Subcutaneous adipose tissue (tissue), 4 donors: ENCODE data around the gene ZMYM2. TPM values are rescaled to one million over a fixed set of nuclear protein-coding genes. Genes with fewer than 3 reads are reported as not detected.

Experiments
- total RNA-seq, 4 donors: library from RNA; depleted of rRNA; stranded (reverse); fragments of >200 nt; gene quantifications; one replicate each; pipeline ENCODE4 v1.1.0, GENCODE V29; 2016
- TF ChIP-seq, protein P1 (sequence below): fragments of 450-650 bp; IDR thresholded peaks from one replicate; pipeline ENCODE4 v1.5.1; 2016; ENCODE audit warnings: low read depth, mild to moderate bottlenecking, control low read depth, antibody characterized with exemption, moderate library complexity

ZMYM2 gene
- total RNA-seq, 4 donors from 2014 or later, result 73.3 to 97.2 (median 86.5) TPM

DNA sequence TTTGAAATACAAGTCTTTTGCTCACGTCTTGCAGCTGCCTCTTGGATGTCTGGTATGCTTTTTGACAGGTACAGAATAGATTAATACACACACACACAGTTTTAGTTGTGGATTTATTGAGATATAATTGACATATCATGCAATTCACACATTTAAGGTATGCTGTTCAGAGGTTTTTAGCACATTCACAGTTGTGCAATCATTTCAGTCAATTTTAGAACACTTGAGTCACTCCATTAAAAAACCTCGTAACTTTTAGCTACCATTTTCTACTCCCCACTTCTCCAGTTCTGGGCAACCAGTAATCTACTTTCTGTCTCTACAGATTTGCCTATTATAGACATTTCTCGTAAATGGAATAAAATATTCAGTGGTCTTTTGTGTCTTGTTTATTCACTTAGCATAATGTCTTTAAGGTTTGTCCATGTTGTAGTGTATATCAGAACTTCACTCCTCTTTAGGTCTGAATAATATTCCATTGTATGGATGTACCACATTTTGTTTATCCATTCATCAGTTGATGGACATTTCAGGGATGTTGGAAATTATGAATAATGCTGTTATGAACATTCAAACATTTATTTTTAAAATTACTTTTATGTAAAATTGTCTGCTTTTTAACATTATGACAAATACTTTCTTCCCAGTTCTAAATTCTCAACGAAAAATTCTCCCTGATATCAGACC is 2.5 kb upstream of the ZMYM2 start:
- TF ChIP-seq, protein P1, sequence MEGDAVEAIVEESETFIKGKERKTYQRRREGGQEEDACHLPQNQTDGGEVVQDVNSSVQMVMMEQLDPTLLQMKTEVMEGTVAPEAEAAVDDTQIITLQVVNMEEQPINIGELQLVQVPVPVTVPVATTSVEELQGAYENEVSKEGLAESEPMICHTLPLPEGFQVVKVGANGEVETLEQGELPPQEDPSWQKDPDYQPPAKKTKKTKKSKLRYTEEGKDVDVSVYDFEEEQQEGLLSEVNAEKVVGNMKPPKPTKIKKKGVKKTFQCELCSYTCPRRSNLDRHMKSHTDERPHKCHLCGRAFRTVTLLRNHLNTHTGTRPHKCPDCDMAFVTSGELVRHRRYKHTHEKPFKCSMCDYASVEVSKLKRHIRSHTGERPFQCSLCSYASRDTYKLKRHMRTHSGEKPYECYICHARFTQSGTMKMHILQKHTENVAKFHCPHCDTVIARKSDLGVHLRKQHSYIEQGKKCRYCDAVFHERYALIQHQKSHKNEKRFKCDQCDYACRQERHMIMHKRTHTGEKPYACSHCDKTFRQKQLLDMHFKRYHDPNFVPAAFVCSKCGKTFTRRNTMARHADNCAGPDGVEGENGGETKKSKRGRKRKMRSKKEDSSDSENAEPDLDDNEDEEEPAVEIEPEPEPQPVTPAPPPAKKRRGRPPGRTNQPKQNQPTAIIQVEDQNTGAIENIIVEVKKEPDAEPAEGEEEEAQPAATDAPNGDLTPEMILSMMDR, result no peak

DNA sequence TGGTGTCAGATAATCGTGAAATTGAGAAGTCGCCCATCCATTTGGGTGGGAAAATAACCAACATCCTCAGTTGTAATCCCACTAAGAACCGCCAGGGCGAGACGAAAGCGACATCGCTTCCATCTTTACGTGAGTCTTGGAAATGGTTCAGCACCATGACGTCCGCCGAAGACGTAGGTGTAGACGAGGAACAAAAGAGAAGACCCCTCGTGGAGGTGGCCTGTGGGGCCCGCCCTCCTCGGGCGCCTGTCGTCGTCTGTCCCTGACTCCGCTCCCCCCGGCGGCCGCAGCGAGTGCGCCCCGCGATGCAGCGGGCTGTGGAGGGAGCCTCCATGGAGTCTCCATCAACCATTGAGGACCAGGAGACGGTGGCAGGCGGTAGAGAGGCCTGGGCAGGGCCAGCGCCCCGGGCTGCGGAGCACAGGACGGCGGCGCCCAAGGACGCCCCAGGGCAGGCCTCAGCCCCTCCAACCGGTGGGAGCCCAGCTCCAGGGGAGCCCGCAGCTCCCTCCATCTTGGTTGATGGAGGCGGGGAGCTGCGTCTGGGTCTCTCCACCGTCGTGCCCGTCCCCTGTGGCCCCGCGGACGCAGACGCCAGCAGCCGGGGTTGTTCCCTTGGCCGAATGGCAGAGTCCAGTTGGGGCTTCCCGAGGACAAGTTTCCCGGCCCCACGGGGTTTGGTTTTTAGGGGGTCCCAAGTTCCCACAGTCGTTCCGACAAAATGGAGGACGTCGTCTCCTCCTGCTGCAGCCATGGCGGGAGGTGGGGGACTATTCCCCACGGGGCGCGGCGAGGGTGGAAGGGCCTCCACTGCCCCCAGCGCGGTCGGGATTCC is 990 bp upstream of the ZMYM2 start:
- TF ChIP-seq, protein P1, result no peak

DNA sequence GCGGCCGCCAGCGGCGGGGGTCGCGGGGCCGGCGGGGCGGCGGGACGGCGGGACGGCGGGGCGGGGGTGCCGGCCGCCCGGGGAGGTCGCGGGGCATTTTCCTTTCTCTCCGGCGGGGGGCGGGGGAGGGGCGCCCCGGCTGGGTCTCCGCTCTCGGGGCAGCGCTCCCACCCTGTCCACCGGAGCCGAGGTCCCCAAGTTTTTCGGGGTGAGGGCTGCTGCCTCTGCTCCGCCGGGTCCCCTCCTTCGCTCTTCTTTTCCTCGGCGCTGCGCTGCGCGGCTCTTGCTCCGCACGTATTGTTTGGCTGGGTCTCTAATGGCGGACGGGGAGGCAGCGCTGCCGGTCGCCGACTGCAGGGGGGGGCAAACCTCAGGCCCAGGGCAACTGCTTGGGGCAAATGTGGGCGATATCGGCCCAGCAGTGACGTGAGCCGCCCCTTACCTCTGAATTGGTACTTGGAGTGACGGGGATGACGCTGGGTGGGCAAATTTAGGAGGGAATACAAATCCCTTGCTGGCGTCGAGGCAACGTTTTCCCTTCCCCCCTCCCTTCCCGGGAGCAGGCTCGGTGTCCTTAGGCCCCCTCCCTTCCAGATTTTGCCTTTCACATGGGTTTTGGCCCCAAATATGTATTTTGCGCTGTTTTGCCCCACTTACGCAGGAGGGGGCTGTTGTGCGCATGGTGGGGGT is 759 bp downstream of the ZMYM2 start:
- TF ChIP-seq, protein P1, result no peak

DNA sequence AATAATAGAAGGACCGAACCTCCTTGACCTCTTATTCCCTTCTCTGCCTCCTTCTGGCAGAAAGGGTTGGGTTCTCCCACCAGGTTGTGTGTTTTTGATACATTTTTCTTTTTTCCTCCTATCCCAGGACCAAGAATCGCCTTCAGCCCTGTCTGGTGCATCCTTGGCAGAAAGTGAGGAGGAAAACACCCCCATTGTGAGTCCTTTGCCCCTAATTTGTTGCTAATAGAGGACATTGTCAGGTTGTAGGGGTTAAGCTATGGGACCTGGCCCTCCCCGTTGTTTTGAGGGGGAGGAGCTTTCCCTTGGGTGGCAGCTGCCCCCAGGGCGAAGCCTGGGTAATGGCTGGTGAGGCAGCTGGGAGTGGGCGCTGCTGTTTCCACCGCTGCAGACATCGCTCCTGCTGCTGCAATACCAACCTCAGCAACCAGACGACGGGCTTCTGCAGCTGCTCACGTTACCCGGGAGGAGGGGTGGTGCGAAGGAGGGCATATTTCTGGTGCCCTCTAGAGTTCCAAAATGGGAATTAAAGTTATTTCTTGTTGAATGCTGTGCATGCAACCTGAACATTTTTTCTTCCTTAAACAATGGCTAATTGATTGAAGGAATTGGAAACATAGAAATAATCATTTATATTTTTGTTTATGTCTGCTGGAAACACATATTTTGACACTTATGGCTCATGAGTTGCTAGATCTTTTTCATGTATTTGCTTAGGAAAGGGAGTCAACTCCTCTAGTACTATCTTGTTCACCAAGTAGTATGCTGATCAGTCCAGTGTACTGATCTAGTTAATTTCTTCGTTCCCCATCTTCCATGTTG is 1.5 kb downstream of the ZMYM2 start:
- TF ChIP-seq, protein P1, result no peak

DNA sequence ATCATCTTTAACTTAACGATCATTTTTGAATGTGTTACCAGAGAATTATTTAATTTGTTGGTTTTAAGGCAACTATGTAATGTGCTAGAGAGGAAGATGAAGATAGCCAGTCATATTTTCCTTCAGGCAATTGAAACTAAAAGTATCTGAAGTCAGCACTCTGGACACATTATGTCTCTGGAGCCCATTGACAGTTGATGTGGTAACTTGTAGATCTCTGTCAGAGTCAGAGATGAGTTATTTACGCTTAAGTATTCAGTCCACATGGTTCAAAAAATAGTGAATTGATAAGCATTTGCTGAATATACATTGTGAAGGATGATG is 2.1 kb downstream of the ZMYM2 start:
- TF ChIP-seq, protein P1, result no peak

DNA sequence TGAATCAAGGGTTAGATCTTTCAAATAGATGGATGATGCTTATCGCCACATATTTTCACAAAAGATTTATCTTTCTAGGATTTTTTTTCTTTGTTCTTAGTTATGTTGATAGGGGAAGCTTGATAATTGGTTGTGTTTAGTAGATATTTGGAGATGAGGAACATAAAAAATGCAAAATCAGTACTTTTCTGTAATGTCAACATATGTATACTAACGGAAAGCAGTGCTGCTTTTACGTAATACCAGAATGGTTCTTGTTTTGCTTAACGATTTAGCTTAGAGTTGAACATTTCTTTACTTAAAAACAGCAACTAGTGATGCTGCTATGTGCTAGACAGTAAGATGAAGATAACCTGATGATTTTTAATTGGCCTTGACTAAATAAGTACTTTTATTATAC is 3.0 kb downstream of the ZMYM2 start:
- TF ChIP-seq, protein P1, result no peak
